Measurements from ENCODE around the gene XCR1.

DNA sequence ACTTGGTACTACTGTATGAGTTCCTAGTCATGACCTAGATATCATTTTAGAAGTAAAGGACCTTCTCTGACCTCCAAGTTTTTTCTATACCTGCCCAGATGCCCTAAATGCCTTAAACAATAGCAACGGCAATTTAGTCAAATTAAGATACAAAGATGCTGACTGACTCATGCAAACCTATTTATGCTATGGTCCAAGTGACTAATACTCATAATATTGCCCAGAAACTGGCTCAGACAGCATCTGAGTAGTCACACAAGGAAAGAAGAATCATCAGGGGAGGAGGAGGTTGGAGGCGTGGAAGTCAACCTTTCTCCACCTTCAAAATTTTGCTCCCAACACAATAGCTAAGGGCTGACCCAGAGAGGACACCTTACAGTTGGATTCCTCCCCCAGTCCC lies 38.5 kb downstream of the XCR1 start:
- TF ChIP-seq, protein P1, sequence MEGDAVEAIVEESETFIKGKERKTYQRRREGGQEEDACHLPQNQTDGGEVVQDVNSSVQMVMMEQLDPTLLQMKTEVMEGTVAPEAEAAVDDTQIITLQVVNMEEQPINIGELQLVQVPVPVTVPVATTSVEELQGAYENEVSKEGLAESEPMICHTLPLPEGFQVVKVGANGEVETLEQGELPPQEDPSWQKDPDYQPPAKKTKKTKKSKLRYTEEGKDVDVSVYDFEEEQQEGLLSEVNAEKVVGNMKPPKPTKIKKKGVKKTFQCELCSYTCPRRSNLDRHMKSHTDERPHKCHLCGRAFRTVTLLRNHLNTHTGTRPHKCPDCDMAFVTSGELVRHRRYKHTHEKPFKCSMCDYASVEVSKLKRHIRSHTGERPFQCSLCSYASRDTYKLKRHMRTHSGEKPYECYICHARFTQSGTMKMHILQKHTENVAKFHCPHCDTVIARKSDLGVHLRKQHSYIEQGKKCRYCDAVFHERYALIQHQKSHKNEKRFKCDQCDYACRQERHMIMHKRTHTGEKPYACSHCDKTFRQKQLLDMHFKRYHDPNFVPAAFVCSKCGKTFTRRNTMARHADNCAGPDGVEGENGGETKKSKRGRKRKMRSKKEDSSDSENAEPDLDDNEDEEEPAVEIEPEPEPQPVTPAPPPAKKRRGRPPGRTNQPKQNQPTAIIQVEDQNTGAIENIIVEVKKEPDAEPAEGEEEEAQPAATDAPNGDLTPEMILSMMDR (conservative IDR thresholded peaks at IDR 0.05; ENCODE audit: low read depth, low read length) = no peak
- no peak for TF ChIP-seq EZH2 (IDR thresholded peaks at IDR 0.05; ENCODE audit: borderline replicate concordance, low read depth, low read length, poor library complexity, severe bottlenecking)

Data from A673 (cell line).